ENCODE measurements around the gene KIF1A.

DNA sequence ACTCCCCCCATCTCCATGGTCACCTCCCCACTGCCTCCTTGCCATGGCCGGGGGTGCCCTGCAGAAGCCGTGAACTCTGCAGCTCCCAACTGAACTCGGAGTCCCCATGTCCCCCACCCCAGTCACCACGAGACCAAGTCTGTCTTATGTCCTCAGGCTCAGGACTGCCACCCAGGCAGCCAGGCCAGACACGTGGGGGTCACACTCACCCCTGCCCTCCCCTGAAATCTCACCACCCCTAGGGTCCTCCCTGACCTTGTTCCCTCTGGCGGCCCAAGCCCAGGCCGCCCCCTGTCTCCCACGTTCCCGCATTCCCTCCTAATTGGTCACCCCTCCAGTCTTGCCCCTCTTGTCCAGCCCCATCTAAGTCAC, 117.4 kb downstream of the KIF1A start:
- TF ChIP-seq POLR2A (IDR thresholded peaks at IDR 0.05; ENCODE audit: low read depth, low read length) (no peak), TAF1 (IDR thresholded peaks at IDR 0.05; ENCODE audit: borderline replicate concordance, low read depth, low read length) (no peak), POLR2AphosphoS5 (IDR thresholded peaks at IDR 0.05; ENCODE audit: low read depth, low read length) (no peak)
